NCI-H2196 treated with DMSO at 0.1 percent for 48 hours (cell line): ENCODE measurements around the gene KRTAP5-1.
"Not testable (repeated sequence)": the region's sequence is repeated elsewhere in the genome, so short reads cannot be mapped to it uniquely, and the experiment has no call there.

Experiments used
- DNase-seq: peaks from one replicate; lab custom pipeline; 2025; ENCODE audit not compliant: unreplicated experiment; lab: John Stamatoyannopoulos, UW

Gene KRTAP5-1, protein sequence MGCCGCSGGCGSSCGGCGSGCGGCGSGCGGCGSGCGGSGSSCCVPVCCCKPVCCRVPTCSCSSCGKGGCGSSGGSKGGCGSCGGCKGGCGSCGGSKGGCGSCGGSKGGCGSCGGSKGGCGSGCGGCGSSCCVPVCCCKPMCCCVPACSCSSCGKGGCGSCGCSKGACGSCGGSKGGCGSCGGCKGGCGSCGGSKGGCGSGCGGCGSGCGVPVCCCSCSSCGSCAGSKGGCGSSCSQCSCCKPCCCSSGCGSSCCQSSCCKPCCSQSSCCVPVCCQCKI

DNA sequence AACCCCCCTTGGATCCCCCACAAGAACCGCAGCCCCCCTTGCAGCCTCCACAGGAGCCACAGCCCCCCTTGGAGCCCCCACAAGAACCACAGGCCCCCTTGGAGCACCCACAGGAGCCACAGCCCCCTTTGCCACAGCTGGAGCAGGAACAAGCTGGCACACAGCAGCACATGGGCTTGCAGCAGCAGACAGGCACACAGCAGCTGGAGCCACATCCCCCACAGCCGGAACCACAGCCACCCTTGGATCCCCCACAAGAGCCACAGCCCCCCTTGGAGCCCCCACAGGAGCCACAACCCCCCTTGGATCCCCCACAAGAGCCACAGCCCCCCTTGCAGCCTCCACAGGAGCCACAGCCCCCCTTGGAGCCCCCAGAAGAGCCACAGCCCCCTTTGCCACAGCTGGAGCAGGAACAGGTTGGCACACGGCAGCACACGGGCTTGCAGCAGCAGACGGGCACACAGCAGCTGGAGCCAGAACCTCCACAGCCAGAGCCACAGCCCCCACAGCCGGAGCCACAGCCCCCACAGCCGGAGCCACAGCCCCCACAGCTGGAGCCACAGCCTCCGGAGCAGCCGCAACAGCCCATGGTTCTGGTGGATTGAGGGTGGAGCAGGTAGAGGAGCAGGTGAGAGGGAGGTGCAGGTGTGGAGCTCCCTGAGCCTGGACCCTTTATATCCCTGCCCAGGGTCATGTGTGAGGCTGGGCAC, at the start of gene KRTAP5-1:
Gene KRTAP5-1 (minus strand): TSS at position 623 of the 710 bp plus-strand sequence. CDS start 34 bp downstream, at position 589.
- DNase-seq = not testable (repeated sequence)

GRCh38 chr11:1633864-1634263, 48.8 kb upstream of the KRTAP5-1 start:
- DNase-seq = no peak

DNA sequence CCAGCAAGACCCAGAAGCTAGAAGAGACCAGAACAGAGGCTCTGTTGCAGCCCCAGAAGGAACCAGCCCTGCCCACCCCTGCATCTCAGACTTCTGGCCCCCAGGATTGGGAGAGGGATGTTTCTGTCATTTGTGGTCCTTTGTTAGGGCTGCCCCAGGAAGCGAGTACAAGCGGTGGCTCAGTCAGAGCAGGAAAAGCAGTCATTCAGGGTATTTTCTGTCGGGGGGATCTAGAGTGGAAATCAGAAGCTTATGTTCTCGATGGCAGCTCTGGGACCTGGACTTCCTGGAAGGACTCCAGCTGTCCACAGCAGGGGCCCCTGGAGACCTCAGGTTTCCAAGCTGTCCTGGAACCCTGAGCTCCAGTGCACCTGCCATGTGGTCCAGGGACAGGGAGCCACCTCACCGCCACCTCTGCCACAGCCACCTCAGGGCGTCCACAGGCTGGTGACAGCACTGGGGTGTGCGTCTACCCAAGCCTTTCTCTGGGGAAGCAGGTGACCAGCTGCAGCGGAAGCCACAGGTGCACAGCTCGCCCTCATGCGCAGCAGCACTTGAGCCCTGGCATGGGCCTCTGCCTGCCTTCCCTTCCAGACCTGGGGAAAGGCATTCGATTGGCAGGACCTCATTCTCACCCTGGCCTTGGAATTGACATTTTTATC, 47.1 kb upstream of the KRTAP5-1 start:
- no peak for DNase-seq

- DNase-seq = no peak
Measured at GRCh38 chr11:1631066-1631568, 46.0 kb upstream of the KRTAP5-1 start.

GRCh38 chr11:1630271-1630670, 45.2 kb upstream of the KRTAP5-1 start:
- no peak for DNase-seq

GRCh38 chr11:1629326-1630185, 44.5 kb upstream of the KRTAP5-1 start, which contains the start of gene KRTAP5-5:
Gene KRTAP5-5 (plus strand): TSS chr11:1629775. CDS start chr11:1629841, 66 bp downstream.
- DNase-seq = no peak

GRCh38 chr11:1628506-1629325, 43.6 kb upstream of the KRTAP5-1 start:
- no peak for DNase-seq

- DNase-seq = no peak
Measured at GRCh38 chr11:1625541-1625940, 40.5 kb upstream of the KRTAP5-1 start.

DNA sequence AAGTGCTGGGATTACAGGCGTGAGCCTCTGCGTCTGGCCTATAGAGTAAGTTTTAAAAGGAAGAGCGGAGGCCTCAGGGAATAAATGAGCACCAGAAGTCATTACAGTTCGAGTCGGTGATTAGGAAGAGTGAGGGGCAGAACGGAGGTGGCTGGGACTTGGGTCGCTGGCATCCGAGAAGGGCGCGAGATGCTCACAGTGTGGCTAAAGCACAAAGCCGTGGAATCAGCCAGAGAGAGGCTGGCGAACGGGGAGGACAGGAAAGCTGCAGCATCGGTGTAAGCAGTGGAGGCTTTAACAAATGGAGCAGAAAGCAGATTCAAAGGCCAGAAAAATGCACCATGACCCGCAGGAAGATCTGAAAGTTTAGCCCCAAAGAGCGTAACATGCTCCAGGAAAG, 39.5 kb upstream of the KRTAP5-1 start:
- no peak for DNase-seq

DNA sequence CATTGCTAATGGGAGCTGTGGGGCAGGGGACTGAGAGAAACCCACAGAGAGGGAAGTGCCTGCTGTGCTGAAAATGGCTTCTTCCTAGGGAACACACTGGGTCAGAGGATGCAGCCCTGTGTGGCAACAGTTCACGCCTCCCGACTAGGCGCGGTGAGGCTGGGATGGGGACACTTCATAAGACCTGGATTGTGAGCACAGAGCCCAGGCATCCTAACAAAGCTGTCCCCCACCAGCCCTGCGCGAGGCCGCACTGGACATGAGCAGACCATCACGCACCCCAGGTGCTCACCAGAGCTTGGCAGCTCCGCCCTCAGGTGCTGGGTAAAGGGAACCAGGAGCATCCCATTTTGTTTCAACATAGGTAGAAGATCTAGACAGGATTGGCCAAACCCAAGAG, 38.6 kb upstream of the KRTAP5-1 start:
- no peak for DNase-seq

DNA sequence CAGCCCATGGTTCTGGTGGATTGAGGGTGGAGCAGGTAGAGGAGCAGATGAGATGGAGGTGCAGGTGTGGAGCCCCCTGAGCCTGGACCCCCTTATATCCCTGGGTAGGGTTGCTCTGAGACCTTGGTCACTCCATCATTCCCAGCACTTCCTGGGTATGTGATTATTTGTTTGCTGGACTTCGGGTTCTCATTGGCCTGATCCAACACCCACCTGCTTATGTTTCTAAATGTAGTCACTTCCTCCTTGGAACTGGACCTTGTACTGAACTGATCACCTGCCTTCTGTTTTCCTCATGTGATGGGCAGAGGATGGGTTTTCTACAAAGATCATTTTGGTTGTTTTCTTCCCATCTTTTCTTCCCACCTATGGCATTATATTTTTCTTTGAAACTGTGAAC, 37.0 kb upstream of the KRTAP5-1 start, which contains the start of gene KRTAP5-4:
Gene KRTAP5-4 (minus strand): TSS at position 53 of the 400 bp plus-strand sequence. CDS start 45 bp downstream, at position 8.
- no peak for DNase-seq

GRCh38 chr11:1619449-1619848, 34.4 kb upstream of the KRTAP5-1 start:
- DNase-seq = no peak

DNA sequence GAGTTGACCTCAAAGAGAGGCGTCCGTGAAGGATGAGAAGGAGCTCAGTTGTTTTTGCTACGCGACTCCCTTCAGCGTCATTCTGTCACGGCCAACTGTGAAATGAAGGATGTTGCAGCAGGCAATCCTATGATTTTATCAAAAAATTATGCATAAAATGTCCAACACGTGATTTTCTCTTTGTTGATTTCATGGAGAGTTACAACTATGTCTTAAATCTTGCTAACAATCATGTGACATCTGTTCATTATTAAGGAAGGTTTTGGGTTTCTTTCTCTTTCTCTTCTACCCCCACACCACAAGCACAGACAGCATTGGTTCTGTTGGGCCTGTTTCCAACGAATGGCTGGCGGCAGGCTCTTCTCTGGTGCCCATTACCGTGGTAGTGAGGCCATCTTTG, 33.1 kb upstream of the KRTAP5-1 start:
- DNase-seq = no peak

- no peak for DNase-seq
Measured at GRCh38 chr11:1608363-1608762, 23.3 kb upstream of the KRTAP5-1 start, which contains the start of gene KRTAP5-3. Gene KRTAP5-3 (minus strand): TSS chr11:1608463. CDS start chr11:1608385, 78 bp downstream.

DNA sequence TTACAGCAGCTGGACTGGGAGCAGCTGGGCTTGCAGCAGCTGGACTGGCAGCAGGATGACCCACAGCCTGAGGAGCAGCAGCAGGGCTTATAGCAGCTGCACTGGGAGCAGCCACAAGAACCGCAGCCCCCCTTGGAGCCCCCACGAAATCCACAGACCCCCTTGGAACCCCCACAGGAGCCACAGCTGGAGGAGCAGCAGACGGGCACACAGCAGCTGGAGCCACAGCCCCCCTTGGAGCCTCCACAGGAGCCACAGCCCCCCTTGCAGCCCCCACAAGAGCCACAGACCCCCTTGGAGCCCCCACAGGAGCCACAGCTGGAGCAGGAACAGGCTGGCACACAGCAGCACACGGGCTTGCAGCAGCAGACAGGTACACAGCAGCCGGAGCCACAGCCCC, 22.8 kb upstream of the KRTAP5-1 start:
- not testable (repeated sequence) for DNase-seq

GRCh38 chr11:1607156-1607845, 22.2 kb upstream of the KRTAP5-1 start:
- not testable (repeated sequence) for DNase-seq

DNA sequence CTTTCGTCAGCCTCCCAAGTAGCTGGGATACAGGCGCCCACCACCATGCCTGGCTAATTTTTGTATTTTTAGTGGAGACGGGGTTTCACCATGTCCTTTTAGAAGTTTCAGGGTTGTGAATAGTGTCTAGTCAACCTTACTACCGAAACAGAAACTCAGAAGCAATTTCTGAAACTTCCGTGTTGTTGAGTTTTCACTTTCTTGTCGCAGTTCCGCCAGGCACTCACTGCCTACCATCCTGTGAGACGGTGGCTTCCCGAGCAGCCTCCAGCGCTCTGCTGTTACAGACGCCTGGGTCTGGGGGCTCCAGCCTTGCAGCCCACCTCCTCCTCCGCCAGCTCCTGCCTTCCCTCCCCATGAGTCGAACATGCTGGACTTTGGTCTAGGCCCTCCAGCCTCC, 20.8 kb upstream of the KRTAP5-1 start:
- DNase-seq = not testable (repeated sequence)

- DNase-seq = no peak
Measured at GRCh38 chr11:1604711-1605110, 19.6 kb upstream of the KRTAP5-1 start.

DNA sequence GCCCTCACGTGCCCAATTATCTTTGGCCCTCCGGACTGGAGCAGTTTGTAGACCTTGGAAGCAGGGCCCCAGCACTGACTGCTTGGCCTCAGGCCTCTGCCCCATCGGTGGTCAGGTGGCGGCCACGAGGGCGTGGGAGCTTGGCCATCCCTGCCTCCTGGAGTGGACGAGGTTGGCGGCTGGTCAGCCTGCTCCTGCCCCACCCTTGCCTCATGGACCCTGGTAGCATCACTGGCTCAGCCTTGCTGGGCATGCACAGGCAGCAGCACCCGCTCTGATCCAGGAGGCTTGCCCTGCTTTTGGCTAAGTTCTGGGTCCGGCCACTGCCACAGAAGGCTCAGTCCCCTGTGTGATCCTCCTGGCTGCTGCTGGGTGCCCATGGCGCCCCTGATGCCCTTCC, 19.1 kb upstream of the KRTAP5-1 start:
- DNase-seq = no peak
